D721Med (cell line): ENCODE data around the gene PFAS.
"Not testable (repeated sequence)": the region's sequence is repeated elsewhere in the genome, so short reads cannot be mapped to it uniquely, and the experiment has no call there.

Source experiments
- DNase-seq: peaks from one replicate; pipeline ENCODE4 v3.0.0; 2011; ENCODE audit warnings: low spot score; ENCODE audit not compliant: insufficient read length
- FAIRE-seq: peaks from 2 replicates; lab custom pipeline; 2011; peaks lifted over from hg19 to GRCh38; lab: Jason Lieb, UNC
- TF ChIP-seq, protein P1 (sequence below): IDR thresholded peaks from 2 replicates; pipeline ENCODE4 v1.5.1; 2012; ENCODE audit warnings: mild to moderate bottlenecking, control low read depth; ENCODE audit not compliant: insufficient read depth; ENCODE audit errors: missing control alignments

Gene PFAS

DNA sequence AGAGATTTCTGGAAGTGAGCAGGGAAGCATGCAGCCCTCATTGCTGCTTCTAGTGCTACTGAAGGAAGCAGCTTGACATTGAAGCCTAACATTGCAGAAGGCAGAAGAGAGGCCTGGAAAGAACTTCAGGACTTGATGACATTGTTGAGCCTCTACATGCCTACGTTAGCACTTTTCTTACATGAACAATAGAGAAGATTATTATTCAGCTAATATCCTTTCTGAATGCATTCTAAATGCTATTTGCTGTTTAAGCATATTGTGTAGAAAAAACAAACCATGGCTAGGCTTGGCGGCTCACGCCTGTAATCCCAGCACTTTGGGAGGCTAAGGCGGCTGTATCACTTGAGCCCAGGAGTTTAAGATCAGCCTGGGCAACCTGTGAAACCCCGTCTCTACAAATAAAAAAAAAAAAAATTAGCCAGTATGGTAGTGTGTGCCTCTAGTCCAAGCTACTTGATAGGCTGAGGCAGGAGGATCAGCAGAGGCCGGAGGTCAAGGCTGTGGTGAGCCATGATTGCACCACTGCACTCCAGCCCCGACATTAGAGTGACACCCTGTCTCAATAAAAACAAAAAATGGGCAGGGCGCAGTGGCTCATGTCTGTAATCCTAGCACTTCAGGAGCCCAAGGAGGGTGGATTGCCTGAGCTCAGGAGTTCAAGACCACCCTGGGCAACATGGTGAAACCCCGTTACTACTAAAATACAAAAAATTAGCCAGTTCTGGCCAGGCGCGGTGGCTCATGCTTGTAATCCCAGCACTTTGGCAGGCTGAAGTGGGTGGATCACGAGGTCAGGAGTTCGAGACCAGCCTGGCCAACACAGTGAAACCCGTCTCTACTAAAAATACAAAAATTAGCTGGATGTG lies 36.5 kb upstream of the PFAS start:
- FAIRE-seq, result no peak
- DNase-seq, result no peak

DNA sequence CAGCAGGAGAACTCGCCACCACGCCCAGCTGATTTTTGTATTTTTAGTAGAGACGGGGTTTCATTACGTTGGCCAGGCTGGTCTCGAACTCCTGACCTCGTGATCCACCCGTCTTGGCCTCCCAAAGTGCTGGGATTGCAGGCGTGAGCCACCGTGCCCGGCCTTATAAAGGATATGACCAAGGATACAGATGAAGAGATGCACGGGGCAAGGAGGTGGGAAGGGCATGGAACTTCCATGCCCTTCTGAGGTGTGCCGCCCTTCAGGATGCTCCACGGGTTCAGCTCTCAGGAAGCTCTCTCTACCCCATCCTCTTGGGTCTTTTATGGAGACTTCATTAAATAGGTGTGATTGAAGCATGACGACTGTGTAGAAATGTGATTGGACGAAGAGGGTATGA lies 35.1 kb upstream of the PFAS start:
- DNase-seq, FAIRE-seq: not testable (repeated sequence)

More for the DNA sequence above, 36.5 kb upstream of the PFAS start:
- TF ChIP-seq, protein P1, sequence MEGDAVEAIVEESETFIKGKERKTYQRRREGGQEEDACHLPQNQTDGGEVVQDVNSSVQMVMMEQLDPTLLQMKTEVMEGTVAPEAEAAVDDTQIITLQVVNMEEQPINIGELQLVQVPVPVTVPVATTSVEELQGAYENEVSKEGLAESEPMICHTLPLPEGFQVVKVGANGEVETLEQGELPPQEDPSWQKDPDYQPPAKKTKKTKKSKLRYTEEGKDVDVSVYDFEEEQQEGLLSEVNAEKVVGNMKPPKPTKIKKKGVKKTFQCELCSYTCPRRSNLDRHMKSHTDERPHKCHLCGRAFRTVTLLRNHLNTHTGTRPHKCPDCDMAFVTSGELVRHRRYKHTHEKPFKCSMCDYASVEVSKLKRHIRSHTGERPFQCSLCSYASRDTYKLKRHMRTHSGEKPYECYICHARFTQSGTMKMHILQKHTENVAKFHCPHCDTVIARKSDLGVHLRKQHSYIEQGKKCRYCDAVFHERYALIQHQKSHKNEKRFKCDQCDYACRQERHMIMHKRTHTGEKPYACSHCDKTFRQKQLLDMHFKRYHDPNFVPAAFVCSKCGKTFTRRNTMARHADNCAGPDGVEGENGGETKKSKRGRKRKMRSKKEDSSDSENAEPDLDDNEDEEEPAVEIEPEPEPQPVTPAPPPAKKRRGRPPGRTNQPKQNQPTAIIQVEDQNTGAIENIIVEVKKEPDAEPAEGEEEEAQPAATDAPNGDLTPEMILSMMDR, result no peak

DNA sequence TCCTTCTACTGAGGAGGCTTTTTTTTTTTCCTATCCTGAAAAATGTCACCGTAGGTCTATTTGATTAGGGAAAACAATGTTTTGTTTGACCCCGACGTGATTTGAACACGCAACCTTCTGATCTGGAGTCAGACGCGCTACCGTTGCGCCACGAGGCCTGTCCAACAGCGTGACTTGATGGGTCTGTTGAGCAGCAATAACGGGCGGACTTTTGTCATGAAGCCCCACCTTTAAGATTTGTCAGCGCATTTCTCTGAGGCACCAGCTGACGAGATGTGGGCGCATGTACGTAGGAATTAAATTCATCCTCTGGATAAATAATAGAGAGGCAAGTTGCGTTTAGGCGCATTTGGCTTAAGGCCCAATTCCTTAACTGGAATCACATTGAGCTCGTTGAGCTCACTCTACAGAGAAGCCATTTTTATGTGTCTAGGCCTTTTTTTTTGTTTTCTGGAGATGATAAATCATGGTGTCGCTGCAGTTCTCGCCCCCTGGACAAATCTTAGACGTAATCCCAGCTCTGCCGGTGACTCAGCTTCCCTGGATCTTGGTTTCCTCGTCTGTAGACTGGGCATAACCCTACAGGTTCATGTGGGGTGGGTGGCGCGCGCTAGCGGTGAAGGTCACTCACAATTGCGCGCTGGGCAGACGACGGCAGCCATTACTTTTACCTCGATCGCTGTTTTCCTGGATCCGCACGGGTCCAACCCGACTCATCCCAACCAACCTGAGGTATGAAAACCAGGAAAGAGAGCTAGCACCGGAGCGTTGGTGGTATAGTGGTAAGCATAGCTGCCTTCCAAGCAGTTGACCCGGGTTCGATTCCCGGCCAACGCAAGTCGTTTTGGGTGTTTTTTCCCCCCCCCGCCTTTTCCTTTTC lies 28.1 kb upstream of the PFAS start:
- FAIRE-seq (no peak), DNase-seq (peak; percentile 58)
- TF ChIP-seq, protein P1, result no peak

DNA sequence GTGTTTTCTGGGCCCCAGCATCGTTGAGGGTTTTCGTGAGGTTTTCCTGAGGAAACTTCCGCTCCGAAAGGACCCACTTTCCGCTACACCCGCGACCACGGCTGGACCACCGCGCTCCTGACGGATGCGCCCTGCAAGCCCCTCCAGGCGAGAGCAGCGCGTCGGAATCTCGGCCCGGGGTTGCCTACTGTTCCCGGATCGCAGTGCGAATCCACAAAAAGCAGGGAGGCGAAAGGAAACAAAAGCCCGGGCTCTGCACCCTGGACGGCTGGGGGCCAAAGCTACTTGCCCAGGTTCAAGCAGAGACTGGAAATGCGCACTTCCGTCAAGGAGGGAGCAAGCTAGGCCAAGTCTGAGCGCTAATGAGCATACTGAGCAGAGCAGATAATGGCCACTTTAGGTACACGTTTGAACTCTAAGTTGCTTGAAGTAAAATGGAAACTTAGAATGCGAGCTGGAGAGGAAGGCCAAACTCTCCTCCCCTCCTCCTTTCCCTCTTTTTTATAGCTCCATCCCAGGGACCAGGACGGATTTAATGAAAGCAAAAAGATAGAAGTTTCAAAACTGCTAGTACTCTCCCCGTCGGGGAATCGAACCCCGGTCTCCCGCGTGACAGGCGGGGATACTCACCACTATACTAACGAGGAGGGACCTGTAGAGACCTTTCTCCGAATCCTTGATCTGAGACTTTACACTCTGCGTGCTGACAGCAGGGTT lies 27.3 kb upstream of the PFAS start:
- TF ChIP-seq, protein P1, result no peak
- FAIRE-seq, result no peak
- no peak for DNase-seq

DNA sequence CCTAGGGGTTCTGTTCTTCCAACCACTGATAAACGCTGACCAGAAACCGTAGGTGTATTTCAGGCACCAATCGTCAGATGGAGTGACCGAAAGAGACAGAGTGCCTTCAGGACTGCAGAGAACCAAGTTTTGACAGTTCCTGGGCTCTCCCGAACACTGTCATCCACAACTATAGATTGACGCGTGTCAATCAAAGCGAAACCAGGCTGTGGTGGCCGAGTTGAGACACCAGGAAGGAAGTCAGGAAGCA lies 26.8 kb upstream of the PFAS start:
- TF ChIP-seq, protein P1, result no peak
- DNase-seq (no peak), FAIRE-seq (no peak)

DNA sequence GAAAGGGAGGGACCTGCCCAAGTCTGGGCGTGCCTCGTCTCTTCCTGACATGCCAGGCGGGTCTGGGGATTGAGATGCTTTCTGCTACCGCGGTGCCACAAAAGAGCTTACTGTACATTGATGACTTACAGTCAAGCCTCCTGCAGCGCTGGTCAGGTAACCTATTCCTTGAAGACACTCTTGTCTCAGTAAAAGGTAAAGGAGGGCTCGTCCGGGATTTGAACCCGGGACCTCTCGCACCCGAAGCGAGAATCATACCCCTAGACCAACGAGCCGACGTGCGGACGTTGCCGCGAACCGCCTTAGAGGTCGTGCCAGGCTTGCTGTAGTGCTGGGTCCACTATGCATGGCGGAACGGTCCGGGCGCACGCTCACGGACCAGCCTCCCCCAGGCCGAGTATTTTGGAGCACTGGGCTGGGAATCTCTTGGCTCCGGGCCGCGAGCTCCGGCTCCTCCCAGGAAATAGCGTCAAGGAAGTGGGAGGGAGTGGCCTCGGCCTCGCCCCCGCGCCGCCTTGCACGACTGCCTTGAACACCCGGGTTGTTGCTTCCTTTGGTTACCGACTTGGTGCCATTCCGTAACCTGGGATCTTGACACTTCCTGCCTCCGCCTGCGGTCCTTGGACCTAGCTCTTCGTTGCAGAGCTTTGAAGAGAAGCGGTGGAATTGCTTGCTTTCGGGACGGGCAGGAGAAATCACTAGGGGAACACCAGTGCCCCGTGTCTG lies 26.3 kb upstream of the PFAS start:
- DNase-seq (no peak), FAIRE-seq (no peak)
- TF ChIP-seq, protein P1, result no peak
